ENCODE results near the gene ZNF319. TPM values are rescaled to one million over a fixed set of nuclear protein-coding genes. Genes with fewer than 3 reads are reported as not detected.

Gene ZNF319
- total and polyA plus RNA-seq, 2 experiments from 2014 or later: 1.7 to 10.0 TPM

DNA sequence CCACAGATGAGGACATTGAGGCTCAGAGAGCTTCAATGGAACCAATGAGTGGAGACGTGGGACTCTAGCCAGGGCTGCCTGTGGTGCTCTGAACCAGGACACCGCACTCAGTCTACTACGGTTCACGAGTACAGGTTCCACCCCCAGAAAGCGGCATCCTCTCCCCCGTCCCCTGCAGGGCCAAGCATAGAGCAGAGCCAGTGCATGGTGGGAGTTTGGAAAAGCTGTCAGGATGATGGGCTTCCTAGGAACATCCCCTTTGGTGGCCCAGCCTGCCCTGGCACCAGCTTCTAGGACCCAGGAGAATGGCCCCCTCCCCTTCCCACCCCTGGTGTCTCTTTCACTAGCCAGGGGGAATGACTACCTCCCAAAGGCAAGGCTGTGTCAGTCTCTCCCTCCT lies 8.4 kb downstream of the ZNF319 start (continued):
- TF ChIP-seq, protein P1, sequence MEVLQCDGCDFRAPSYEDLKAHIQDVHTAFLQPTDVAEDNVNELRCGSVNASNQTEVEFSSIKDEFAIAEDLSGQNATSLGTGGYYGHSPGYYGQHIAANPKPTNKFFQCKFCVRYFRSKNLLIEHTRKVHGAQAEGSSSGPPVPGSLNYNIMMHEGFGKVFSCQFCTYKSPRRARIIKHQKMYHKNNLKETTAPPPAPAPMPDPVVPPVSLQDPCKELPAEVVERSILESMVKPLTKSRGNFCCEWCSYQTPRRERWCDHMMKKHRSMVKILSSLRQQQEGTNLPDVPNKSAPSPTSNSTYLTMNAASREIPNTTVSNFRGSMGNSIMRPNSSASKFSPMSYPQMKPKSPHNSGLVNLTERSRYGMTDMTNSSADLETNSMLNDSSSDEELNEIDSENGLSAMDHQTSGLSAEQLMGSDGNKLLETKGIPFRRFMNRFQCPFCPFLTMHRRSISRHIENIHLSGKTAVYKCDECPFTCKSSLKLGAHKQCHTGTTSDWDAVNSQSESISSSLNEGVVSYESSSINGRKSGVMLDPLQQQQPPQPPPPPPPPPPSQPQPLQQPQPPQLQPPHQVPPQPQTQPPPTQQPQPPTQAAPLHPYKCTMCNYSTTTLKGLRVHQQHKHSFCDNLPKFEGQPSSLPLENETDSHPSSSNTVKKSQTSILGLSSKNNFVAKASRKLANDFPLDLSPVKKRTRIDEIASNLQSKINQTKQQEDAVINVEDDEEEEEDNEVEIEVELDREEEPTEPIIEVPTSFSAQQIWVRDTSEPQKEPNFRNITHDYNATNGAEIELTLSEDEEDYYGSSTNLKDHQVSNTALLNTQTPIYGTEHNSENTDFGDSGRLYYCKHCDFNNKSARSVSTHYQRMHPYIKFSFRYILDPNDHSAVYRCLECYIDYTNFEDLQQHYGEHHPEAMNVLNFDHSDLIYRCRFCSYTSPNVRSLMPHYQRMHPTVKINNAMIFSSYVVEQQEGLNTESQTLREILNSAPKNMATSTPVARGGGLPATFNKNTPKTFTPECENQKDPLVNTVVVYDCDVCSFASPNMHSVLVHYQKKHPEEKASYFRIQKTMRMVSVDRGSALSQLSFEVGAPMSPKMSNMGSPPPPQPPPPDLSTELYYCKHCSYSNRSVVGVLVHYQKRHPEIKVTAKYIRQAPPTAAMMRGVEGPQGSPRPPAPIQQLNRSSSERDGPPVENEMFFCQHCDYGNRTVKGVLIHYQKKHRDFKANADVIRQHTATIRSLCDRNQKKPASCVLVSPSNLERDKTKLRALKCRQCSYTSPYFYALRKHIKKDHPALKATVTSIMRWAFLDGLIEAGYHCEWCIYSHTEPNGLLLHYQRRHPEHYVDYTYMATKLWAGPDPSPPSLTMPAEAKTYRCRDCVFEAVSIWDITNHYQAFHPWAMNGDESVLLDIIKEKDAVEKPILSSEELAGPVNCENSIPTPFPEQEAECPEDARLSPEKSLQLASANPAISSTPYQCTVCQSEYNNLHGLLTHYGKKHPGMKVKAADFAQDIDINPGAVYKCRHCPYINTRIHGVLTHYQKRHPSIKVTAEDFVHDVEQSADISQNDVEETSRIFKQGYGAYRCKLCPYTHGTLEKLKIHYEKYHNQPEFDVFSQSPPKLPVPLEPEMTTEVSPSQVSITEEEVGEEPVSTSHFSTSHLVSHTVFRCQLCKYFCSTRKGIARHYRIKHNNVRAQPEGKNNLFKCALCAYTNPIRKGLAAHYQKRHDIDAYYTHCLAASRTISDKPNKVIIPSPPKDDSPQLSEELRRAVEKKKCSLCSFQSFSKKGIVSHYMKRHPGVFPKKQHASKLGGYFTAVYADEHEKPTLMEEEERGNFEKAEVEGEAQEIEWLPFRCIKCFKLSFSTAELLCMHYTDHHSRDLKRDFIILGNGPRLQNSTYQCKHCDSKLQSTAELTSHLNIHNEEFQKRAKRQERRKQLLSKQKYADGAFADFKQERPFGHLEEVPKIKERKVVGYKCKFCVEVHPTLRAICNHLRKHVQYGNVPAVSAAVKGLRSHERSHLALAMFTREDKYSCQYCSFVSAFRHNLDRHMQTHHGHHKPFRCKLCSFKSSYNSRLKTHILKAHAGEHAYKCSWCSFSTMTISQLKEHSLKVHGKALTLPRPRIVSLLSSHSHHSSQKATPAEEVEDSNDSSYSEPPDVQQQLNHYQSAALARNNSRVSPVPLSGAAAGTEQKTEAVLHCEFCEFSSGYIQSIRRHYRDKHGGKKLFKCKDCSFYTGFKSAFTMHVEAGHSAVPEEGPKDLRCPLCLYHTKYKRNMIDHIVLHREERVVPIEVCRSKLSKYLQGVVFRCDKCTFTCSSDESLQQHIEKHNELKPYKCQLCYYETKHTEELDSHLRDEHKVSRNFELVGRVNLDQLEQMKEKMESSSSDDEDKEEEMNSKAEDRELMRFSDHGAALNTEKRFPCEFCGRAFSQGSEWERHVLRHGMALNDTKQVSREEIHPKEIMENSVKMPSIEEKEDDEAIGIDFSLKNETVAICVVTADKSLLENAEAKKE (CRISPR knock-in tag; IDR thresholded peaks at IDR 0.05): no peak
- TF ChIP-seq EZH2 (IDR thresholded peaks at IDR 0.05; ENCODE audit: low read depth, unreplicated experiment): no peak
- TF ChIP-seq STAT1 (IDR thresholded peaks at IDR 0.05; ENCODE audit: unreplicated experiment): no peak
- TF ChIP-seq POLR2AphosphoS5 (IDR thresholded peaks at IDR 0.05; ENCODE audit: low read depth): no peak
- no peak for TF ChIP-seq ZNF114 (CRISPR knock-in tag; IDR thresholded peaks at IDR 0.05)
- TF ChIP-seq, protein P2, sequence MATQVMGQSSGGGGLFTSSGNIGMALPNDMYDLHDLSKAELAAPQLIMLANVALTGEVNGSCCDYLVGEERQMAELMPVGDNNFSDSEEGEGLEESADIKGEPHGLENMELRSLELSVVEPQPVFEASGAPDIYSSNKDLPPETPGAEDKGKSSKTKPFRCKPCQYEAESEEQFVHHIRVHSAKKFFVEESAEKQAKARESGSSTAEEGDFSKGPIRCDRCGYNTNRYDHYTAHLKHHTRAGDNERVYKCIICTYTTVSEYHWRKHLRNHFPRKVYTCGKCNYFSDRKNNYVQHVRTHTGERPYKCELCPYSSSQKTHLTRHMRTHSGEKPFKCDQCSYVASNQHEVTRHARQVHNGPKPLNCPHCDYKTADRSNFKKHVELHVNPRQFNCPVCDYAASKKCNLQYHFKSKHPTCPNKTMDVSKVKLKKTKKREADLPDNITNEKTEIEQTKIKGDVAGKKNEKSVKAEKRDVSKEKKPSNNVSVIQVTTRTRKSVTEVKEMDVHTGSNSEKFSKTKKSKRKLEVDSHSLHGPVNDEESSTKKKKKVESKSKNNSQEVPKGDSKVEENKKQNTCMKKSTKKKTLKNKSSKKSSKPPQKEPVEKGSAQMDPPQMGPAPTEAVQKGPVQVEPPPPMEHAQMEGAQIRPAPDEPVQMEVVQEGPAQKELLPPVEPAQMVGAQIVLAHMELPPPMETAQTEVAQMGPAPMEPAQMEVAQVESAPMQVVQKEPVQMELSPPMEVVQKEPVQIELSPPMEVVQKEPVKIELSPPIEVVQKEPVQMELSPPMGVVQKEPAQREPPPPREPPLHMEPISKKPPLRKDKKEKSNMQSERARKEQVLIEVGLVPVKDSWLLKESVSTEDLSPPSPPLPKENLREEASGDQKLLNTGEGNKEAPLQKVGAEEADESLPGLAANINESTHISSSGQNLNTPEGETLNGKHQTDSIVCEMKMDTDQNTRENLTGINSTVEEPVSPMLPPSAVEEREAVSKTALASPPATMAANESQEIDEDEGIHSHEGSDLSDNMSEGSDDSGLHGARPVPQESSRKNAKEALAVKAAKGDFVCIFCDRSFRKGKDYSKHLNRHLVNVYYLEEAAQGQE (IDR thresholded peaks at IDR 0.05; ENCODE audit: unreplicated experiment): no peak
- TF ChIP-seq EZH2phosphoT487 (IDR thresholded peaks at IDR 0.05; ENCODE audit: unreplicated experiment): no peak
- no peak for TF ChIP-seq ZNF331 (CRISPR knock-in tag; IDR thresholded peaks at IDR 0.05; ENCODE audit: low read depth)
- TF ChIP-seq, protein P3, sequence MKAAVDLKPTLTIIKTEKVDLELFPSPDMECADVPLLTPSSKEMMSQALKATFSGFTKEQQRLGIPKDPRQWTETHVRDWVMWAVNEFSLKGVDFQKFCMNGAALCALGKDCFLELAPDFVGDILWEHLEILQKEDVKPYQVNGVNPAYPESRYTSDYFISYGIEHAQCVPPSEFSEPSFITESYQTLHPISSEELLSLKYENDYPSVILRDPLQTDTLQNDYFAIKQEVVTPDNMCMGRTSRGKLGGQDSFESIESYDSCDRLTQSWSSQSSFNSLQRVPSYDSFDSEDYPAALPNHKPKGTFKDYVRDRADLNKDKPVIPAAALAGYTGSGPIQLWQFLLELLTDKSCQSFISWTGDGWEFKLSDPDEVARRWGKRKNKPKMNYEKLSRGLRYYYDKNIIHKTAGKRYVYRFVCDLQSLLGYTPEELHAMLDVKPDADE (IDR thresholded peaks at IDR 0.05): no peak
